T-cell (primary cell): ENCODE measurements around the gene TCTN1. TPM values are rescaled to one million over a fixed set of nuclear protein-coding genes. Genes with fewer than 3 reads are reported as not detected.

Source experiments
- ATAC-seq, 4 experiments: fragments of 200-7000 bp in 3 of 4; fragments of 150-1000 bp in 1 of 4; cut with Tn5 transposase; replicated peaks in 1 of 4; 1 replicate in 3 of 4; 2 replicates in 1 of 4; pipeline ENCODE4 v1.10.0; 2021; ENCODE audit warnings: moderate library complexity in 3 of 4, mild to moderate bottlenecking in 2 of 4, moderate number of reproducible peaks in 1 of 4
- CTCF ChIA-PET, 2 donors: fragments of 300-600 bp; sonication (Branson Sonifier 250); formaldehyde crosslinking; loops; one replicate each; lab custom pipeline; 2022; ENCODE audit warnings: antibody characterized with exemption in 2 of 2; lab: Charles Lee
- POLR2A ChIA-PET, 2 donors: fragments of 300-600 bp; sonication (Branson Sonifier 250); formaldehyde crosslinking; loops; one replicate each; lab custom pipeline; 2022; ENCODE audit warnings: antibody characterized with exemption in 2 of 2; lab: Charles Lee
- DNase-seq, 35 experiments: peaks; one replicate each; pipeline versions ENCODE4 v3.0.0 to v3.0.0-alpha.2; 2013 to 2023
- H3K27ac ChIP-seq: one replicate; pipeline ENCODE4 v1.5.1; 2013; ENCODE audit warnings: low read length
- H3K27me3 ChIP-seq, 2 experiments: replicated peaks in 1 of 2; 1 replicate in 1 of 2; 2 replicates in 1 of 2; pipeline versions ENCODE4 v1.6.1 to v1.7.0; 2013; ENCODE audit warnings: low read length in 1 of 2, mixed read lengths in 1 of 2; ENCODE audit not compliant: control insufficient read depth in 2 of 2, insufficient read depth in 2 of 2; ENCODE audit errors: extremely low read depth in 1 of 2
- H3K36me3 ChIP-seq, 2 donors: 1 replicate in 1 of 2; 2 replicates in 1 of 2; pipeline versions ENCODE4 v1.6.1 to v1.7.0; 2013; ENCODE audit warnings: low read length in 1 of 2; ENCODE audit not compliant: control insufficient read depth in 2 of 2, insufficient read depth in 1 of 2; ENCODE audit errors: extremely low read depth in 1 of 2
- H3K4me1 ChIP-seq, 2 experiments: 1 replicate in 1 of 2; 2 replicates in 1 of 2; pipeline versions ENCODE4 v1.6.1 to v1.7.0; 2013; ENCODE audit warnings: low read length in 2 of 2, mixed read lengths in 1 of 2; ENCODE audit not compliant: insufficient read depth in 2 of 2, control insufficient read depth in 1 of 2; ENCODE audit errors: extremely low read depth in 1 of 2
- H3K4me3 ChIP-seq, 2 donors: 1 replicate in 1 of 2; 2 replicates in 1 of 2; pipeline versions ENCODE4 v1.5.1 to v1.7.0; 2013; ENCODE audit warnings: mild to moderate bottlenecking in 2 of 2, low read length in 1 of 2, moderate library complexity in 1 of 2; ENCODE audit not compliant: control insufficient read depth in 1 of 2; ENCODE audit errors: extremely low read depth in 1 of 2
- H3K9me3 ChIP-seq: 2 replicates; pipeline ENCODE4 v1.7.0; 2013
- H3K27ac Mint-ChIP-seq, 2 donors: one replicate each; pipeline ENCODE4 v1.8.0; 2020 to 2021; ENCODE audit warnings: mild to moderate bottlenecking in 2 of 2, mixed read lengths in 2 of 2
- H3K27me3 Mint-ChIP-seq, 2 donors: one replicate each; pipeline ENCODE4 v1.8.0; 2021 to 2022; ENCODE audit warnings: mixed read lengths in 2 of 2
- H3K36me3 Mint-ChIP-seq: one replicate; pipeline ENCODE4 v1.8.0; 2021; ENCODE audit warnings: mixed read lengths
- H3K4me1 Mint-ChIP-seq, 3 donors: one replicate each; pipeline ENCODE4 v1.8.0; 2020 to 2022; ENCODE audit warnings: mixed read lengths in 3 of 3, mild to moderate bottlenecking in 1 of 3
- H3K4me3 Mint-ChIP-seq, 3 donors: one replicate each; pipeline ENCODE4 v1.8.0; 2020 to 2022; ENCODE audit warnings: mild to moderate bottlenecking in 3 of 3, mixed read lengths in 3 of 3, moderate library complexity in 3 of 3
- H3K9me3 Mint-ChIP-seq, 3 donors: one replicate each; pipeline ENCODE4 v1.8.0; 2020 to 2022; ENCODE audit warnings: mixed read lengths in 3 of 3
- WGBS: methylation state at CpG from one replicate; pipeline ENCODE4 v1.1.5; 2013; ENCODE audit warnings: missing lambda C conversion rate; ENCODE audit not compliant: insufficient coverage; 5-methylcytosine and 5-hydroxymethylcytosine counted together
- total RNA-seq, 35 experiments: library from RNA in 6 of 35; stranded (reverse) in 6 of 35; fragments of 120-200 nt in 1 of 35; gene quantifications; one replicate each; pipeline versions ENCODE4 v1.2.1 to v1.2.4 and lab custom pipeline; 2013 to 2026

The TCTN1 gene
- total RNA-seq, 5 donors from 2014 or later (not counting 1 experiment from before 2014, with no cell fraction given): 8.8 to 14.1 (median 11.5) TPM

- Histone ChIP-seq H3K27me3 (no peaks in the 10 kb centered on the region), H3K4me1 (peaks cover 42 to 57% of the 10 kb centered on the region in 2 experiments), H3K36me3 (no peaks in the 10 kb centered on the region), H3K4me3 (no peak overlapping the region), H3K27ac (peak overlapping the region; percentile 97), H3K9me3 (no peaks in the 10 kb centered on the region)
- ChIA-PET CTCF (interaction anchor here in 1 of 2 donors (0.7 to 1.4 kb wide), 4 partner anchors 12 to 27 kb away, joined by 3 to 10 read pairs (median 4); no protein-coding TSS in a partner anchor), POLR2A (interaction anchor here in 1 of 2 donors (0.5 to 0.6 kb wide), 2 partner anchors 9 to 185 kb away, joined by 5 to 6 read pairs; no protein-coding TSS in a partner anchor)
- WGBS: no CpG with 5 or more reads among the region's 8 CpGs
- H3K4me1 Mint-ChIP-seq: peaks cover 74 to 78% (median 76%) of the 10 kb centered on the region in 3 donors
- peaks cover 9% of the 10 kb centered on the region for H3K36me3 Mint-ChIP-seq
- peak overlapping the region; percentile 73 to 93 (median 91) for H3K4me3 Mint-ChIP-seq
- H3K27ac Mint-ChIP-seq: peak overlapping the region; percentile 84 to 96
- peak; percentile 9 to 55 (median 48) for ATAC-seq
- DNase-seq: peak in 2 of 35 experiments; percentile 15 to 60
- no peaks in the 10 kb centered on the region for H3K27me3 Mint-ChIP-seq
- no peaks in the 10 kb centered on the region for H3K9me3 Mint-ChIP-seq
Measured at GRCh38 chr12:110577864-110578693, 35.9 kb upstream of the TCTN1 start.

- ATAC-seq: no peak
- Histone ChIP-seq H3K4me1 (peaks cover 46 to 58% of the 10 kb centered on the region in 2 experiments), H3K36me3 (no peaks in the 10 kb centered on the region), H3K4me3 (peak overlapping the region in 1 of 2 donors; percentile 0), H3K27ac (peak overlapping the region; percentile 97), H3K27me3 (no peaks in the 10 kb centered on the region), H3K9me3 (no peaks in the 10 kb centered on the region)
- DNase-seq: peak in 2 of 35 experiments; percentile 14 to 25
- ChIA-PET POLR2A (interaction anchor here in 1 of 2 donors (0.7 kb wide), 1 partner anchor 478 kb away, joined by 3 read pairs; no protein-coding TSS in a partner anchor), CTCF (interaction anchor here in 1 of 2 donors (0.6 to 2.1 kb wide), 6 partner anchors 17 to 35 kb away, joined by 3 to 17 read pairs (median 4); partner anchors contain the start of gene TCTN1)
- Mint-ChIP-seq H3K4me3 (peak overlapping the region; percentile 73 to 93 (median 91)), H3K27me3 (no peaks in the 10 kb centered on the region), H3K36me3 (peaks cover 9% of the 10 kb centered on the region), H3K9me3 (no peaks in the 10 kb centered on the region), H3K4me1 (peaks cover 78 to 80% (median 78%) of the 10 kb centered on the region in 3 donors), H3K27ac (peak overlapping the region; percentile 84 to 96)
- WGBS: 73% methylated on average over 4 of the region's 13 CpGs
Measured at GRCh38 chr12:110578694-110579534, 35.0 kb upstream of the TCTN1 start.

- Histone ChIP-seq H3K4me1 (peaks cover 51 to 63% of the 10 kb centered on the region in 2 experiments), H3K9me3 (no peaks in the 10 kb centered on the region), H3K36me3 (no peaks in the 10 kb centered on the region), H3K27ac (peak overlapping the region; percentile 97), H3K4me3 (no peak overlapping the region), H3K27me3 (no peaks in the 10 kb centered on the region)
- Mint-ChIP-seq H3K4me1 (peaks cover 82 to 85% (median 83%) of the 10 kb centered on the region in 3 donors), H3K4me3 (peak overlapping the region; percentile 73 to 93 (median 91)), H3K9me3 (no peaks in the 10 kb centered on the region), H3K27ac (peak overlapping the region; percentile 84 to 96), H3K36me3 (peaks cover 9% of the 10 kb centered on the region), H3K27me3 (no peaks in the 10 kb centered on the region)
- DNase-seq: peak in 1 of 35 experiments; percentile 30
- WGBS: 21% methylated on average over 5 of the region's 18 CpGs
- ChIA-PET CTCF (interaction anchor here in 1 of 2 donors (0.6 to 2.1 kb wide), 6 partner anchors 18 to 34 kb away, joined by 3 to 17 read pairs (median 4); partner anchors contain the start of gene TCTN1), POLR2A (interaction anchor here in 1 of 2 donors (0.7 kb wide), 1 partner anchor 477 kb away, joined by 3 read pairs; no protein-coding TSS in a partner anchor)
- no peak for ATAC-seq
Measured at GRCh38 chr12:110579535-110580253, 34.2 kb upstream of the TCTN1 start.

- peak overlapping the region; percentile 85 for H3K27ac ChIP-seq
- H3K4me1 Mint-ChIP-seq: peaks cover 77 to 78% (median 77%) of the 10 kb centered on the region in 3 donors
- WGBS: 0% methylated on average over 6 of the region's 8 CpGs
- no peak for ATAC-seq
- H3K27me3 Mint-ChIP-seq: no peaks in the 10 kb centered on the region
- no peaks in the 10 kb centered on the region for H3K9me3 ChIP-seq
- H3K9me3 Mint-ChIP-seq: no peaks in the 10 kb centered on the region
- peak overlapping the region; percentile 80 to 84 for H3K27ac Mint-ChIP-seq
- peak overlapping the region; percentile 85 to 96 for H3K4me3 ChIP-seq
- CTCF ChIA-PET: interaction anchor here (0.5 to 1.0 kb wide), 4 partner anchors 19 to 218 kb away, joined by 3 to 4 read pairs (median 3); partner anchors contain the start of gene GPN3 (in 1 of the 2)
- H3K4me3 Mint-ChIP-seq: peak overlapping the region; percentile 90 to 93 (median 91)
- DNase-seq: peak in 2 of 35 experiments; percentile 11 to 28
- no peaks in the 10 kb centered on the region for H3K27me3 ChIP-seq
- H3K36me3 Mint-ChIP-seq: peaks cover 5% of the 10 kb centered on the region
- no peaks in the 10 kb centered on the region for H3K36me3 ChIP-seq
- peaks cover 54 to 70% of the 10 kb centered on the region in 2 experiments for H3K4me1 ChIP-seq
- POLR2A ChIA-PET: interaction anchor here in 1 of 2 donors (1.0 kb wide), 1 partner anchor 19 kb away, joined by 8 read pairs; no protein-coding TSS in a partner anchor
Measured at GRCh38 chr12:110581931-110582275, 32.0 kb upstream of the TCTN1 start.

- H3K27ac Mint-ChIP-seq: peak overlapping the region; percentile 80 to 84
- WGBS: under 1% methylated on average over 104 of the region's 104 CpGs
- H3K4me3 Mint-ChIP-seq: peak overlapping the region; percentile 90 to 93 (median 91)
- Histone ChIP-seq H3K4me3 (peak overlapping the region; percentile 85 to 96), H3K4me1 (peaks cover 51 to 66% of the 10 kb centered on the region in 2 experiments), H3K36me3 (no peaks in the 10 kb centered on the region), H3K27ac (peak overlapping the region; percentile 85), H3K9me3 (no peaks in the 10 kb centered on the region), H3K27me3 (no peaks in the 10 kb centered on the region)
- H3K4me1 Mint-ChIP-seq: peaks cover 73 to 75% (median 75%) of the 10 kb centered on the region in 3 donors
- H3K27me3 Mint-ChIP-seq: no peaks in the 10 kb centered on the region
- POLR2A ChIA-PET: no interaction called here
- peaks cover 5% of the 10 kb centered on the region for H3K36me3 Mint-ChIP-seq
- peak in 34 of 35 experiments; percentile 55 to 88 (median 71) for DNase-seq
- peak; percentile 53 to 71 (median 53) for ATAC-seq
- no peaks in the 10 kb centered on the region for H3K9me3 Mint-ChIP-seq
- CTCF ChIA-PET: no interaction called here
Measured at GRCh38 chr12:110582276-110583136, 31.4 kb upstream of the TCTN1 start.
